Central memory CD8-positive, alpha-beta T cell (primary cell): ENCODE measurements around the gene LEF1.
A peak's percentile ranks its signal among the peaks of the same experiment; 100 is the strongest.

Experiments
- ATAC-seq: fragments of 150-1000 bp; cut with Tn5 transposase; replicated peaks from 2 replicates; pipeline ENCODE4 v1.10.0; 2022; ENCODE audit warnings: mild to moderate bottlenecking, moderate FRiP score, moderate number of reproducible peaks; ENCODE audit not compliant: poor library complexity, severe bottlenecking; ENCODE audit errors: extremely low read depth
- DNase-seq, 2 donors: peaks; one replicate each; pipeline ENCODE4 v3.0.0; 2021; ENCODE audit warnings: low spot score in 2 of 2
- H3K27ac Mint-ChIP-seq: one replicate; pipeline ENCODE4 v1.8.0; 2022; ENCODE audit warnings: low read depth, mild to moderate bottlenecking, moderate library complexity, mixed read lengths
- H3K27me3 Mint-ChIP-seq: one replicate; pipeline ENCODE4 v1.8.0; 2022; ENCODE audit warnings: mixed read lengths
- H3K36me3 Mint-ChIP-seq: one replicate; pipeline ENCODE4 v1.8.0; 2022; ENCODE audit warnings: mild to moderate bottlenecking, moderate library complexity, mixed read lengths; ENCODE audit not compliant: insufficient read depth
- H3K4me1 Mint-ChIP-seq: one replicate; pipeline ENCODE4 v1.8.0; 2022; ENCODE audit warnings: mixed read lengths
- H3K4me3 Mint-ChIP-seq: one replicate; pipeline ENCODE4 v1.8.0; 2022; ENCODE audit warnings: mild to moderate bottlenecking, moderate library complexity, mixed read lengths
- H3K9me3 Mint-ChIP-seq: one replicate; pipeline ENCODE4 v1.8.0; 2022; ENCODE audit warnings: mixed read lengths

LEF1 gene

DNA sequence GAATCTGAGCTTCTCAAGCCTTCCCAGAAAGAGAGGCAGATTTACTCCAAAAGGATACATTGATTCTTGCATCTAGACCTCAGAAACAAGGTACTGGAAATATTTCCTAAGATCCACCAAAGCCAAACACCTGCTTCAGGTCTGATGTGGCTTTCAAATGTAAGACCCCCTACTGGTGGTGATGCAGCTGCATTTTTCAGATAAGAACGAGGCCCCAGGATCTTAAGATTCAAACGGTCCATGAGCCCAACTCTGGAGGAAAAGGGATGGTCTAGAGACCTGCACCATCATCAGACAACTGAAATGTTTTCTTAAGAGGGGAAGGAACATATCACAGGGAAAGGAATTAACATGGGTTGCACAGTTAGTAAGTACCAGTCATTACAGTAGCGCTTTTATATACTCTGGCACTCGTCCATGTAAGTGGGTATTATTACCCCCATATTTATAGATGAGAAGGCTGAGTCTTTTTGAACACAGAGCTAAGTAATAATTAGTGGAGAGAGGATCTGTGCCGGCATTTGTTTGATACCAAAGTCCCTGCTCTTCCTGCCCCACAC is 73.7 kb downstream of the LEF1 start:
- Mint-ChIP-seq H3K27me3 (peaks cover 28% of the 10 kb centered on the region), H3K9me3 (no peaks in the 10 kb centered on the region), H3K4me1 (peaks cover 6% of the 10 kb centered on the region), H3K36me3 (peaks cover 5% of the 10 kb centered on the region), H3K27ac (no peak overlapping the region), H3K4me3 (no peak overlapping the region)
- ATAC-seq (no peak), DNase-seq (no peak)

DNA sequence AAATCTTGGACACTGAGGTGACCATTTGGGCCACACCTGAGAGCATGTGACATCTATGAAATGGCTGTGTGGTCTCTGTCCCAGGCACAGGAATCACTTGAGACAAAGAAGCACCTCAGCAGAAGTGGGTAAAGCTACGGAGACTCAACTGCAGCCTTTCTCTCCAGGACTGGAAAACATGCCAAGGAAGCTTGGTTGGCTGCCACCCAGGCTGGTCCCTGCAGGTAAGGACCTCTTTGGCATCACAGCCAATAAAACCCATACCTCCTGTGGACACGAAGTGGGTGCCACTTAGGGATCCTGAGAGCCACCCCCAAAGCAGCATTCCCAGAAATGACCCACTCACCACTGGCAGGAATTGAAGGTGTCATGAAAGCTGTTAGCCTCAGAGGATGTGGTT is 74.6 kb downstream of the LEF1 start:
- DNase-seq: no peak
- Mint-ChIP-seq H3K4me3 (no peak overlapping the region), H3K27me3 (peaks cover 28% of the 10 kb centered on the region), H3K9me3 (no peaks in the 10 kb centered on the region), H3K27ac (no peak overlapping the region), H3K36me3 (peaks cover 4% of the 10 kb centered on the region), H3K4me1 (peaks cover 6% of the 10 kb centered on the region)
- no peak for ATAC-seq

- Mint-ChIP-seq H3K27ac (no peak overlapping the region), H3K9me3 (no peaks in the 10 kb centered on the region), H3K36me3 (peaks cover 5% of the 10 kb centered on the region), H3K4me3 (no peak overlapping the region), H3K27me3 (peaks cover 18% of the 10 kb centered on the region), H3K4me1 (peaks cover 6% of the 10 kb centered on the region)
- no peak for DNase-seq
- ATAC-seq: no peak
These were observed 76.4 kb downstream of the LEF1 start for GRCh38 chr4:108092288-108092687.

- peaks cover 8% of the 10 kb centered on the region for H3K36me3 Mint-ChIP-seq
- H3K4me3 Mint-ChIP-seq: no peak overlapping the region
- DNase-seq (no peak), ATAC-seq (no peak)
- H3K9me3 Mint-ChIP-seq: no peaks in the 10 kb centered on the region
- H3K27me3 Mint-ChIP-seq: peaks cover 8% of the 10 kb centered on the region
- no peaks in the 10 kb centered on the region for H3K4me1 Mint-ChIP-seq
- no peak overlapping the region for H3K27ac Mint-ChIP-seq
These were observed 81.3 kb downstream of the LEF1 start for GRCh38 chr4:108087293-108087967.

- H3K36me3 Mint-ChIP-seq: peaks cover 15% of the 10 kb centered on the region
- H3K27me3 Mint-ChIP-seq: peaks cover 22% of the 10 kb centered on the region
- H3K4me1 Mint-ChIP-seq: no peaks in the 10 kb centered on the region
- H3K27ac Mint-ChIP-seq: no peak overlapping the region
- no peaks in the 10 kb centered on the region for H3K9me3 Mint-ChIP-seq
- ATAC-seq: no peak
- no peak overlapping the region for H3K4me3 Mint-ChIP-seq
- no peak for DNase-seq
These were observed 87.5 kb downstream of the LEF1 start for GRCh38 chr4:108081256-108081655.

GRCh38 chr4:108080747-108081146 is 88.0 kb downstream of the LEF1 start:
- Mint-ChIP-seq H3K4me3 (no peak overlapping the region), H3K27me3 (peaks cover 22% of the 10 kb centered on the region), H3K36me3 (peaks cover 15% of the 10 kb centered on the region), H3K4me1 (no peaks in the 10 kb centered on the region), H3K9me3 (no peaks in the 10 kb centered on the region), H3K27ac (no peak overlapping the region)
- ATAC-seq: peak; percentile 65
- DNase-seq: no peak

DNA sequence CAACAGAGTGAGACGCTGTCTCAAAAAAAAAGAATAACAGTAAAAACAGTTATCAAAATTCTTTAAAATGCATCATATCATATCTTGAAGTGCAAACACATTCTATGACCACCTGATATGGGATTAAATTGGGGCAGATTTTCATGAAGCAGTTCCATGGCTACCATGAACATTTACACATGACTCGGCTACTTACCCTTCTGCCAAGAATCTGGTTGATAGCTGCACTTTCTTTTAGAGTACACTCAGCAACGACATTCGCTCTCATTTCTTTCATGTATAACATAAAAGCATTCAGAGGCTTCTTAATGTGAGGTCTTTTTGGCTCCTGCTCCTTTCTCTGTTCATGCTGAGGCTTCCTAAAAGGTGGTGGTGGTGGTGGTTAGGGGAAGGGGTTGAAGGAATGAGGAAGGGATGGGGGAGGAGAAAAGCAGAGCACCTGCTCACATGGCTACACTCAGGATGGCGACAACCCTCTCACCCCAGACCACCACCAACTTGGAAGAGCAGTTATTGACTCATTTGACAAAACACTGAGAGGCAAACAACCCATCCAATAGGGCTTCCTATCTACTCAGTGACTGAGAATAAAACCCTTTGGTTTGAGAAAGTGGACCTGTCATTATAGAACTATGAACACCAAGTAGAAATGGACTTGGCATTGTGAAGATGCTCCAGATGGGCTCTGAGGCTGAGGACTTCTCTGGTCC is 90.6 kb downstream of the LEF1 start:
- no peaks in the 10 kb centered on the region for H3K9me3 Mint-ChIP-seq
- DNase-seq: no peak
- peaks cover 20% of the 10 kb centered on the region for H3K36me3 Mint-ChIP-seq
- no peak for ATAC-seq
- no peaks in the 10 kb centered on the region for H3K4me1 Mint-ChIP-seq
- H3K27me3 Mint-ChIP-seq: peaks cover 30% of the 10 kb centered on the region
- H3K27ac Mint-ChIP-seq: no peak overlapping the region
- no peak overlapping the region for H3K4me3 Mint-ChIP-seq

- peaks cover 21% of the 10 kb centered on the region for H3K27me3 Mint-ChIP-seq
- H3K36me3 Mint-ChIP-seq: peaks cover 31% of the 10 kb centered on the region
- ATAC-seq (peak; percentile 78), DNase-seq (peak in 1 of 2 donors; percentile 34)
- peak overlapping the region; percentile 33 for H3K27ac Mint-ChIP-seq
- H3K4me1 Mint-ChIP-seq: peaks cover 13% of the 10 kb centered on the region
- peak overlapping the region; percentile 1 for H3K4me3 Mint-ChIP-seq
- H3K9me3 Mint-ChIP-seq: no peaks in the 10 kb centered on the region
These were observed 96.4 kb downstream of the LEF1 start for GRCh38 chr4:108072300-108072699.

GRCh38 chr4:108070775-108071174 is 98.0 kb downstream of the LEF1 start:
- no peaks in the 10 kb centered on the region for H3K9me3 Mint-ChIP-seq
- peaks cover 30% of the 10 kb centered on the region for H3K27me3 Mint-ChIP-seq
- no peak overlapping the region for H3K4me3 Mint-ChIP-seq
- H3K27ac Mint-ChIP-seq: no peak overlapping the region
- DNase-seq (no peak), ATAC-seq (no peak)
- H3K36me3 Mint-ChIP-seq: peaks cover 29% of the 10 kb centered on the region
- peaks cover 13% of the 10 kb centered on the region for H3K4me1 Mint-ChIP-seq

DNA sequence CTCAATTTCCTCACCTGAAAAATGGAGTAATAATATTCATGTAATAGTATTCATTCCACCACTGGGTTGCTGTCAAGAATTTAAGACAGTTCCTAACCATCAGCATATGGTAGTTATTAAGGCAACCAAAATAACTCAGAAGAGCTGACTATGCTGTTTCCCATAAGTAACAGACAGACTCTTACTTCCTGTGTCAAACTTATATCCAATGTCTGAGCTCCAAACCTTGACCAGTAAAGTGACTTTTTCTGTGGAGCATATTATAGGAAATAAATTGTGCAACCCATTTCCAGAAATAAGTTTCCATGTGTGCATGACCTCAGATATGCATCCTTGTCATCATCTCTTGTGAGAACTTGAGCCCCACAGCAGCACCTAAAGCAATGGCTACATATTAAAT is 100.3 kb downstream of the LEF1 start:
- H3K9me3 Mint-ChIP-seq: no peaks in the 10 kb centered on the region
- ATAC-seq (no peak), DNase-seq (no peak)
- H3K36me3 Mint-ChIP-seq: peaks cover 29% of the 10 kb centered on the region
- H3K4me1 Mint-ChIP-seq: peaks cover 13% of the 10 kb centered on the region
- no peak overlapping the region for H3K4me3 Mint-ChIP-seq
- H3K27me3 Mint-ChIP-seq: peaks cover 22% of the 10 kb centered on the region
- no peak overlapping the region for H3K27ac Mint-ChIP-seq

DNA sequence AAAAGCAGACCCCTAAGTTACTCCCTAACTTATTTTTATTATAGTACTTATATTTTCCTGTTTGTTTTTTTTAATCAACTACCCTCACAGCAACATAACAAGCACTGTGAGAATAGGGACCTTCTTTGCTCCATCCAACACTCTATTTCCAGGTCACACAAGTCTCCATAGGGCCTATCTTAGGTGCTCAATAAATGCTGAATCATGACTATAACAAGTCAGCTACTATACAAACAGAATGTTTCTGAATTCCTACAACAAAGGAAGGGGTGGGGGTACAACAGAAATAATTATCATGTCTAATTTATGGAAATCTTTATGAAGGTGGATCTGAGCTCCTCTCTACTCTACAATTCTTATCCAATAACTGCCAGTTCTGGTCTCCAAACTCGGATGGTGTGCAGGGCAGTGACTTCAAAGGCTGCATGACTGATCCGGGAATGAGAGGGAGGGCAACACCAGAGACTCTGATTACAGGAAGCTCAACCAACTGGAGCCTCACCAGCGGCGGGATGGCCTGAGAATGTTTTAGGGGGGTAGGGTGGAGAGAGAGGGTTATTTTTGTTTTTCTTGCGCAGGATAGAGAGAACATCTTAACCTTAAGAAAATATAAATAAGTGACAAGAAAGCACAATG is 107.9 kb downstream of the LEF1 start:
- Mint-ChIP-seq H3K27me3 (peaks cover 14% of the 10 kb centered on the region), H3K27ac (no peak overlapping the region), H3K4me1 (no peaks in the 10 kb centered on the region), H3K4me3 (no peak overlapping the region), H3K9me3 (no peaks in the 10 kb centered on the region), H3K36me3 (peaks cover 12% of the 10 kb centered on the region)
- DNase-seq (no peak), ATAC-seq (no peak)

GRCh38 chr4:108060164-108060563 is 108.6 kb downstream of the LEF1 start:
- H3K27ac Mint-ChIP-seq: no peak overlapping the region
- H3K36me3 Mint-ChIP-seq: peaks cover 12% of the 10 kb centered on the region
- H3K27me3 Mint-ChIP-seq: peaks cover 14% of the 10 kb centered on the region
- no peak for ATAC-seq
- no peaks in the 10 kb centered on the region for H3K4me1 Mint-ChIP-seq
- no peak for DNase-seq
- H3K4me3 Mint-ChIP-seq: no peak overlapping the region
- H3K9me3 Mint-ChIP-seq: no peaks in the 10 kb centered on the region
